Body of pancreas (tissue), 4 donors: ENCODE measurements around the gene SPDYC. TPM values are rescaled to one million over a fixed set of nuclear protein-coding genes. Genes with fewer than 3 reads are reported as not detected.

ENCODE experiments used
- ATAC-seq: fragments of 150-250 bp; one replicate; pipeline ENCODE4 v1.9.1; 2016
- DNase-seq, 4 donors: peaks; one replicate each; pipeline ENCODE4 v3.0.0-alpha.2; 2019
- H3K27ac ChIP-seq, 4 donors: fragments of 200-600 bp; sonication (generic); 1 replicate in 3 of 4; 2 replicates in 1 of 4; pipeline versions ENCODE4 v1.5.1 to v1.6.1; 2016 to 2019; ENCODE audit warnings: mild to moderate bottlenecking in 1 of 4, mixed read lengths in 1 of 4, moderate library complexity in 1 of 4
- H3K27me3 ChIP-seq, 2 donors: fragments of 200-600 bp; sonication (generic); one replicate each; pipeline ENCODE4 v1.6.0; 2016; ENCODE audit warnings: mild to moderate bottlenecking in 1 of 2
- H3K36me3 ChIP-seq, 2 donors: fragments of 200-600 bp; sonication (generic); replicated peaks in 1 of 2; 2 replicates each; pipeline ENCODE4 v1.5.1; 2016; ENCODE audit warnings: low read depth in 2 of 2; ENCODE audit not compliant: insufficient read depth in 1 of 2
- H3K4me1 ChIP-seq: fragments of 200-600 bp; sonication (generic); one replicate; pipeline ENCODE4 v1.6.0; 2016
- H3K4me3 ChIP-seq, 2 donors: fragments of 200-600 bp; sonication (generic); 1 replicate in 1 of 2; 2 replicates in 1 of 2; pipeline ENCODE4 v1.5.1; 2016 to 2019
- H3K9me3 ChIP-seq, 3 donors: fragments of 200-600 bp; sonication (generic); 1 replicate in 2 of 3; 2 replicates in 1 of 3; pipeline ENCODE4 v1.5.1; 2016
- CTCF ChIP-seq, 7 experiments: fragments of 450-650 bp in 4 of 7; fragments of 200-600 bp in 3 of 7; sonication (generic) in 3 of 7; IDR thresholded peaks; one replicate each; pipeline ENCODE4 v1.5.1; 2016 to 2019; ENCODE audit warnings: antibody characterized with exemption in 7 of 7
- POLR2A ChIP-seq, 3 donors: fragments of 450-650 bp; IDR thresholded peaks; one replicate each; pipeline ENCODE4 v1.6.1; 2016; ENCODE audit warnings: antibody characterized with exemption in 3 of 3, mild to moderate bottlenecking in 2 of 3
- WGBS, 2 donors: methylation state at CpG; one replicate each; pipeline ENCODE4 v1.1.5; 2017; 5-methylcytosine and 5-hydroxymethylcytosine counted together
- intact Hi-C: fragments of 100-400 bp; cut with DNase I; formaldehyde crosslinking; loops from one replicate; pipeline ENCODE4 v1.15.1; 2023
- total RNA-seq, 2 donors: library from RNA; depleted of rRNA; stranded (reverse); fragments of >200 nt; gene quantifications; one replicate each; pipeline ENCODE4 v1.1.0, GENCODE V29; 2016

The SPDYC gene
- total RNA-seq, 2 donors from 2014 or later = not detected

GRCh38 chr11:65204646-65205601 is 34.9 kb downstream of the SPDYC start:
- no peak for DNase-seq
- Histone ChIP-seq H3K4me3 (no peak overlapping the region), H3K4me1 (no peaks in the 10 kb centered on the region), H3K36me3 (peaks cover 19 to 29% of the 10 kb centered on the region in 2 donors), H3K9me3 (no peaks in the 10 kb centered on the region), H3K27ac (no peak overlapping the region), H3K27me3 (no peaks in the 10 kb centered on the region)
- intact Hi-C loops = loop anchor here (10.0 kb wide), 1 partner anchor 50 kb away; no protein-coding TSS in a partner anchor
- TF ChIP-seq CTCF (IDR thresholded peaks at IDR 0.05) (peak; percentile 58 to 89 (median 73)), POLR2A (IDR thresholded peaks at IDR 0.05) (no peak)
- ATAC-seq = no peak
- WGBS, 2 donors = 65 to 79% methylated on average over 33 to 38 of the region's 38 CpGs

DNA sequence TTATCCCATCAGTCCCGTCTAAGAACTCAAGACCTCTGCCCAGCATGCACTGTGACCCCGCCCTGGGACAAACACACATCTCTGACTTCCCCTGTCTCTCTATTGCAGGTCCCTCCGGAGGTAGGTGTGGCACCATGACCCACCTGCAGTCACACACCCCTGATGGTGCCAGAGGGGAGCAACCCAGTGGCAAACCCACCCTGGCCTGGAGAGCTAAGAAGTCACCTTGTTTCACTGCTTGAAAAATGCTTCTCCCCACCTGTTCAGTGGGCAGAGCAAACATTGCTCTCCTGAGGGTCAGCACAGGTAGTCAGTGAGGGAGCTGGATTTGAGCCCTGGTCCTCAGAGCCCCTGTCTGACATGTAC is 35.6 kb downstream of the SPDYC start:
- no peaks in the 10 kb centered on the region for H3K9me3 ChIP-seq
- H3K27me3 ChIP-seq = no peaks in the 10 kb centered on the region
- H3K4me3 ChIP-seq = no peak overlapping the region
- peaks cover 26 to 34% of the 10 kb centered on the region in 2 donors for H3K36me3 ChIP-seq
- H3K27ac ChIP-seq = no peak overlapping the region
- no peak for TF ChIP-seq POLR2A (IDR thresholded peaks at IDR 0.05)
- no peak for TF ChIP-seq CTCF (IDR thresholded peaks at IDR 0.05)
- intact Hi-C loops = loop anchor here (10.0 kb wide), 1 partner anchor 49 kb away; no protein-coding TSS in a partner anchor
- DNase-seq = no peak
- H3K4me1 ChIP-seq = peaks cover 4% of the 10 kb centered on the region
- ATAC-seq = no peak
- 78% methylated on average over 3 of the region's 3 CpGs; no CpG with 5 or more reads in 1 of the 2 donors for WGBS, 2 donors

DNA sequence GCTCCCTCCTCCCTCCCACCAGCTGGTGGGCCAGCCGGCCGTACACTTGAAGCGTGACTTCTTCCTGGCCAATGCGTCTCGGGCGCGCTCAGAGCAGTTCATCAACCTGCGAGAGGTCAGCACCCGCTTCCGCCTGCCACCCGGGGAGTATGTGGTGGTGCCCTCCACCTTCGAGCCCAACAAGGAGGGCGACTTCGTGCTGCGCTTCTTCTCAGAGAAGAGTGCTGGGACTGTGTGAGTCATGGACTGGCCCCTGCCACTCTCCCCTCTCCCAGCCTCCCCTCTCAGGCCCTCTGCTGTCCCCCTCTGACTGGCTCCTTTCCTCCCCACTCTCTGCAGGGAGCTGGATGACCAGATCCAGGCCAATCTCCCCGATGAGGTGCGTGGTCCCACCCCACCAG is 36.4 kb downstream of the SPDYC start:
- Histone ChIP-seq H3K36me3 (peaks cover 27 to 34% of the 10 kb centered on the region in 2 donors), H3K4me3 (no peak overlapping the region), H3K9me3 (no peaks in the 10 kb centered on the region), H3K27ac (no peak overlapping the region), H3K27me3 (no peaks in the 10 kb centered on the region), H3K4me1 (peaks cover 6% of the 10 kb centered on the region)
- no peak for DNase-seq
- TF ChIP-seq POLR2A (IDR thresholded peaks at IDR 0.05) = no peak
- TF ChIP-seq CTCF (IDR thresholded peaks at IDR 0.05) = no peak
- no peak for ATAC-seq
- WGBS, 2 donors = 89 to 93% methylated on average over 6 to 17 of the region's 17 CpGs
- intact Hi-C loops = loop anchor here (10.0 kb wide), 1 partner anchor 48 kb away; no protein-coding TSS in a partner anchor

- Histone ChIP-seq H3K9me3 (no peaks in the 10 kb centered on the region), H3K27me3 (no peaks in the 10 kb centered on the region), H3K36me3 (peaks cover 27 to 35% of the 10 kb centered on the region in 2 donors), H3K27ac (no peak overlapping the region), H3K4me3 (no peak overlapping the region), H3K4me1 (peaks cover 6% of the 10 kb centered on the region)
- intact Hi-C loops = loop anchor here (10.0 kb wide), 1 partner anchor 48 kb away; no protein-coding TSS in a partner anchor
- TF ChIP-seq CTCF (IDR thresholded peaks at IDR 0.05) (no peak), POLR2A (IDR thresholded peaks at IDR 0.05) (no peak)
- no peak for ATAC-seq
- no peak for DNase-seq
- 87 to 95% methylated on average over 7 of the region's 7 CpGs for WGBS, 2 donors
Observed at GRCh38 chr11:65206901-65207300, 36.9 kb downstream of the SPDYC start.
